Left lung (tissue), 10 donors: ENCODE results near the gene INCENP. TPM values are rescaled to one million over a fixed set of nuclear protein-coding genes. Genes with fewer than 3 reads are reported as not detected.
A peak's percentile ranks its signal among the peaks of the same experiment; 100 is the strongest.

Experiments used
- ATAC-seq: fragments of 200-7000 bp; cut with Tn5 transposase; one replicate; pipeline ENCODE4 v1.9.1; 2020; ENCODE audit warnings: moderate library complexity
- DNase-seq, 4 donors: peaks; one replicate each; pipeline ENCODE4 v3.0.0-alpha.2; 2013 to 2020
- H3K27ac ChIP-seq, 2 donors: fragments of 200-600 bp; sonication (generic) in 1 of 2; one replicate each; pipeline versions ENCODE4 v1.5.0 to v1.8.0; 2020 to 2021
- H3K27me3 ChIP-seq, 2 donors: fragments of 200-600 bp; sonication (generic) in 1 of 2; one replicate each; pipeline versions ENCODE4 v1.5.0 to v1.8.0; 2020 to 2021
- H3K36me3 ChIP-seq, 2 donors: fragments of 200-600 bp; sonication (generic) in 1 of 2; one replicate each; pipeline versions ENCODE4 v1.5.0 to v1.8.0; 2020 to 2021
- H3K4me1 ChIP-seq, 2 donors: fragments of 200-600 bp; one replicate each; pipeline ENCODE4 v1.8.0; 2021
- H3K4me3 ChIP-seq, 2 donors: fragments of 200-600 bp; sonication (generic) in 1 of 2; one replicate each; pipeline versions ENCODE4 v1.5.0 to v1.8.0; 2020 to 2021; ENCODE audit warnings: mild to moderate bottlenecking in 1 of 2
- H3K9me3 ChIP-seq, 2 donors: fragments of 200-600 bp; sonication (generic) in 1 of 2; one replicate each; pipeline versions ENCODE4 v1.5.0 to v1.8.0; 2020 to 2021
- intact Hi-C, 2 donors: fragments of 100-400 bp; cut with DNase I; formaldehyde crosslinking; loops; one replicate each; pipeline versions ENCODE4 v1.11.2 to v1.14.2; 2022
- polyA plus RNA-seq, 6 donors: library from polyadenylated mRNA; unstranded; fragments of 120-200 nt; gene quantifications; one replicate each; pipeline ENCODE4 v1.2.1, GENCODE V29; 2013; ENCODE audit not compliant: insufficient read length in 6 of 6
- total RNA-seq, 2 donors: library from RNA; stranded (reverse); fragmentation: NEBNext Ultra II Directional; extraction: Animal tissue kit (Norgen Biotek cat#: 25700); gene quantifications; one replicate each; pipeline ENCODE4 v1.2.1, GENCODE V29; 2021
- TF ChIP-seq, protein P1 (sequence below), 2 donors: fragments of 200-600 bp; sonication (generic) in 1 of 2; IDR thresholded peaks; one replicate each; pipeline versions ENCODE4 v1.5.0 to v1.8.0; 2021; ENCODE audit warnings: antibody characterized with exemption in 2 of 2
- donor health status: DM: no; HTN: yes; CAD: no.
- donor health status: DM: no; HTN: no; CAD: no.

Gene INCENP
- total and polyA plus RNA-seq, 8 donors: 17.3 to 47.4 (median 30.1) TPM

DNA sequence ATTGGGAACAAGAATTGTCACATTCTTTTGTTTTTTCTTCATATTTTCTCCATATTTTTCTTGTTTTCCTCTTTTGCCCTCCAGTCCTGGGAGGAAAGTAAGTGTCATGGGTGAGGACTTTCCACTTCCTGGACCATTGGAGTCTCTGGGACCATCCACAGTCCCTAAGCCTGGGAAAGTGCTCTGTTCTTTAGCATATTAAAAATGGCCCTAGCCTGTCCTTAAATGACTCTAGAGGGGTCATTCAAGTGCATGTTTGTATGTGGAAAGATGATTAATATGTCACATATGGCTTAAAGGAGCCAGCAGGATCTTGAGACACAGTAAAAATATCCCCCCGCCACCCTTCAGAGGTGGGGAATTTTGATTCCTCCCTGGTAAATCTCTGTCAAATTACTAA is 46.1 kb downstream of the INCENP start:
- no peak overlapping the region for H3K27ac ChIP-seq
- peaks cover 0 to 63% of the 10 kb centered on the region in 2 donors for H3K27me3 ChIP-seq
- TF ChIP-seq, protein P1, sequence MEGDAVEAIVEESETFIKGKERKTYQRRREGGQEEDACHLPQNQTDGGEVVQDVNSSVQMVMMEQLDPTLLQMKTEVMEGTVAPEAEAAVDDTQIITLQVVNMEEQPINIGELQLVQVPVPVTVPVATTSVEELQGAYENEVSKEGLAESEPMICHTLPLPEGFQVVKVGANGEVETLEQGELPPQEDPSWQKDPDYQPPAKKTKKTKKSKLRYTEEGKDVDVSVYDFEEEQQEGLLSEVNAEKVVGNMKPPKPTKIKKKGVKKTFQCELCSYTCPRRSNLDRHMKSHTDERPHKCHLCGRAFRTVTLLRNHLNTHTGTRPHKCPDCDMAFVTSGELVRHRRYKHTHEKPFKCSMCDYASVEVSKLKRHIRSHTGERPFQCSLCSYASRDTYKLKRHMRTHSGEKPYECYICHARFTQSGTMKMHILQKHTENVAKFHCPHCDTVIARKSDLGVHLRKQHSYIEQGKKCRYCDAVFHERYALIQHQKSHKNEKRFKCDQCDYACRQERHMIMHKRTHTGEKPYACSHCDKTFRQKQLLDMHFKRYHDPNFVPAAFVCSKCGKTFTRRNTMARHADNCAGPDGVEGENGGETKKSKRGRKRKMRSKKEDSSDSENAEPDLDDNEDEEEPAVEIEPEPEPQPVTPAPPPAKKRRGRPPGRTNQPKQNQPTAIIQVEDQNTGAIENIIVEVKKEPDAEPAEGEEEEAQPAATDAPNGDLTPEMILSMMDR (IDR thresholded peaks at IDR 0.05): no peak
- ATAC-seq (no peak), DNase-seq (no peak)
- no peaks in the 10 kb centered on the region for H3K9me3 ChIP-seq
- no peaks in the 10 kb centered on the region for H3K4me1 ChIP-seq
- H3K36me3 ChIP-seq: no peaks in the 10 kb centered on the region
- no peak overlapping the region for H3K4me3 ChIP-seq
- intact Hi-C loops: loop anchor here in 1 of 2 donors (10.0 kb wide), 1 partner anchor 145 kb away; no protein-coding TSS in a partner anchor

DNA sequence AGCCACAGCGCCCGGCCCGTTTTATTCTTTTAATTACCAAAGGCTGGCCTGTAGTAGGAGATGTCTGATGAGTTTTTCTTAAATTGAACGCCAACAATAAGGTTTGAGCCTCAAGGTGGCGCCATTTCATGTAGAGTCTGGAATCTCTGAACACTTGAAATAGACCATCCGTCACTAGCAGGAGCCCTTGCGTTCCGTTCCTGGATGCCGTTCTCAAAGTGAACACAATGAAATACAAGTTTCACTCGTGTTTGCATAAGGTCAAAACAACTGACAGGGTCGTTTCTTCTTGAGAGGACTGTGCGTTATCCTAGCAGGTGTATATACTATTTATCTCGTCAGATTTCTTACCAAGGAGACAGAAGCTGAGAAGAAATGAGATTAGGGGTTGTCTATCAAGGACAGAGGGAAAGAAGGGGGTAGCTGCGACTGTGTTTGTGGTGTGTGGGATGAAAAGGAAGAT is 47.5 kb downstream of the INCENP start:
- Histone ChIP-seq H3K27me3 (peaks cover 0 to 64% of the 10 kb centered on the region in 2 donors), H3K4me3 (no peak overlapping the region), H3K36me3 (no peaks in the 10 kb centered on the region), H3K4me1 (no peaks in the 10 kb centered on the region), H3K27ac (no peak overlapping the region), H3K9me3 (no peaks in the 10 kb centered on the region)
- intact Hi-C loops: loop anchor here in 1 of 2 donors (10.0 kb wide), 1 partner anchor 144 kb away; no protein-coding TSS in a partner anchor
- ATAC-seq (peak; percentile 95), DNase-seq (peak in 3 of 4 donors; percentile 48 to 67 (median 50))
- TF ChIP-seq, protein P1 (IDR thresholded peaks at IDR 0.05): peak; percentile 51 to 53

DNA sequence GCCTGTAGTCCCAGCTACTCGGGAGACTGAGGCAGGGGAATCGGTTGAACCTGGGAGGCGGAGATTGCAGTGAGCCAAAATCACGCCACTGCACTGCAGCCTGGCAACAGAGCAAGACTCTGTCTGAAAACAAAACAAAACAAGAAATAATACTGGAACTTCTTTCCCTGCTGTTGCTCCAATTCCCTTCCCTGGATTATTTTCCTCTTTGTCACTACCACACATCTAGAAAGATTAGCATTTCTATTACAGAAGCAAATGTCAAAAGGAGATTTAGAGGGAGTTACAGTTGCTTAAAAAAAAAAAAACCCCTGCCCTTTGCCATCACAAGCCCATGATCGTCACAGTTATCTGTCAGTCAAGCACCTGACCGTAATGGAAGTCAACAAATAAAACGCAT is 48.5 kb downstream of the INCENP start:
- ATAC-seq: no peak
- TF ChIP-seq, protein P1 (IDR thresholded peaks at IDR 0.05): no peak
- no peak for DNase-seq
- peaks cover 0 to 66% of the 10 kb centered on the region in 2 donors for H3K27me3 ChIP-seq
- H3K36me3 ChIP-seq: no peaks in the 10 kb centered on the region
- no peak overlapping the region for H3K4me3 ChIP-seq
- intact Hi-C loops: loop anchor here in 1 of 2 donors (10.0 kb wide), 1 partner anchor 143 kb away; no protein-coding TSS in a partner anchor
- H3K9me3 ChIP-seq: no peaks in the 10 kb centered on the region
- H3K4me1 ChIP-seq: no peaks in the 10 kb centered on the region
- no peak overlapping the region for H3K27ac ChIP-seq

DNA sequence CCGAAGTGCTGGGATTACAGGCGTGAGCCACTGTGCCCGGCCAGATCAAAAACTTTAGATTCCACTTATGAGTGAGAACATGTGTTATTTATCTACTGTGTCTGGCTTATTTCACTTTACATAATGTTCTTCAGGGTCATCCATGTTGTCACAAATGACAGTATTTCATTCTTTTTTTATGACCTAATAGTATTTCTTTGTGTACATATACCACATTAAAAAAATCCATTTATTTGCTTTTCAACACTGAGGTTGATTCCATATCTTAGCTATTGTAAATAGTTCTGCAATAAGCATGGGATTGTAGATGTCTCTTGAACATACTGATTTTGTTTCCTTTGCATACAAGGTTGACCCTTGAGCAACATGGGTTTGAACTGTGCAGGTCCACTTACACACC is 53.0 kb downstream of the INCENP start:
- no peak overlapping the region for H3K27ac ChIP-seq
- no peaks in the 10 kb centered on the region for H3K9me3 ChIP-seq
- intact Hi-C loops: loop anchor here in 1 of 2 donors (10.0 kb wide), 1 partner anchor 138 kb away; no protein-coding TSS in a partner anchor
- ATAC-seq (no peak), DNase-seq (no peak)
- H3K4me1 ChIP-seq: no peaks in the 10 kb centered on the region
- no peaks in the 10 kb centered on the region for H3K36me3 ChIP-seq
- TF ChIP-seq, protein P1 (IDR thresholded peaks at IDR 0.05): no peak
- H3K27me3 ChIP-seq: peaks cover 3 to 46% of the 10 kb centered on the region in 2 donors
- no peak overlapping the region for H3K4me3 ChIP-seq

DNA sequence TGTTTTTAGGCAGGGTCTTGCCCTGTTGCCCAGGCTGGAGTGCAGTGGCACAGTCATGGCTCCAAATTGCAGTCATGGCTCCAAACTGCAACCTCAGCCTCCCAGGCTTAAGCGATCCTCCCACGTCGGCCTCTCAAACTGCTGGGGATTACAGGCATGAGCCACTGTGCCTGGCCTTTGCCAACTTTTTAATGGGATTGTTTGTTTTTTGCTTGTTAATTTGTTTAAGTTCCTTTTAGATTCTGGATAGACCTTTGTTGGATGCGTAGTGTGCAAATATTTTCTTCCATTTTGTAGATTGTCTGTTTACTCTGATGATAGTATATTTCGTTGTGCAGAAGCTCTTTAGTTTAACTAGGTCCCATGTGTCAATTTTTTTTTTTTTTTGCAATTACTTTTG is 56.2 kb downstream of the INCENP start:
- TF ChIP-seq, protein P1 (IDR thresholded peaks at IDR 0.05): no peak
- H3K9me3 ChIP-seq: peaks cover 0 to 2% of the 10 kb centered on the region in 2 donors
- H3K4me1 ChIP-seq: no peaks in the 10 kb centered on the region
- H3K36me3 ChIP-seq: no peaks in the 10 kb centered on the region
- ATAC-seq: no peak
- H3K4me3 ChIP-seq: no peak overlapping the region
- intact Hi-C loops: loop anchor here in 1 of 2 donors (10.0 kb wide), 1 partner anchor 135 kb away; no protein-coding TSS in a partner anchor
- H3K27me3 ChIP-seq: peaks cover 3 to 40% of the 10 kb centered on the region in 2 donors
- H3K27ac ChIP-seq: no peak overlapping the region
- no peak for DNase-seq
